HG02798 (cell line): ENCODE data around the gene KIF6.

Source experiments
- ATAC-seq: cut with Tn5 transposase; IDR thresholded peaks from one replicate; pipeline ENCODE4 v1.9.1; 2021; ENCODE audit warnings: mild to moderate bottlenecking; ENCODE audit not compliant: unreplicated experiment, poor library complexity

KIF6 gene

DNA sequence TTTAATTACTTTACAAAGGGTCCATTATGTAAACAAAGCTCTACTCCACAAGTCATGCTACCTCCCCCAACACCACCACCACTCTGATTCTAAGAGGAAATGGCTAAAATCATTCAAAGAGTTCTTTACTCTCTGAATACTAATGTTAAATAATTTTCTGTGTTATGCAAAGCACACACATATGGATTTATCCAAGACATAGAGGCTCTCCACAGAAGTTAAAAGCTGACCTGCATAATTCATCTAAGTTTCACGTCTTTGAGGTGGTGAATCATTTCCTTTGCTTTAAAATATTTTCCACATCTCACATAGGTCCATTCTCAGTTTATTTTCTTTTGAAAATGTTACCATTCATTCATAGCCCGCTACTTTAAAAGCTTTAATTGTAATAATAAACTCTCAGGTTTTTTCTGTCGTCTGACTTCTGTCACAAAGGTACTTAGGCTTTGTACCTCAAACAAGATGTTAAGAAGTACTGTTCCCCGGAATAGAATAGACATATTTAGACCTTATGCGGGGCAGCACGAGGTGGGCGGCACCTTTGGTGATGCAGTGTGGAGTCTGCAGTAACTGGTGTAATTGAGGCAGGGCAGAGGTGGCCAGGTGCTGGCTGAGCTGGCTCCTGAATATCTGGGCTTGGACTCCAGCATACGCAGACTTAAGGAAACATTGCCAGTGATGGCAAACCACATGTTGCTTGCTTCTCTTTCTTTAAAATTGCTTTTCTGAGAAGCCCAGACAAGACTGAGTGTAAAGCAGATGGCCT is 55.8 kb downstream of the KIF6 start:
- ATAC-seq, result no peak

DNA sequence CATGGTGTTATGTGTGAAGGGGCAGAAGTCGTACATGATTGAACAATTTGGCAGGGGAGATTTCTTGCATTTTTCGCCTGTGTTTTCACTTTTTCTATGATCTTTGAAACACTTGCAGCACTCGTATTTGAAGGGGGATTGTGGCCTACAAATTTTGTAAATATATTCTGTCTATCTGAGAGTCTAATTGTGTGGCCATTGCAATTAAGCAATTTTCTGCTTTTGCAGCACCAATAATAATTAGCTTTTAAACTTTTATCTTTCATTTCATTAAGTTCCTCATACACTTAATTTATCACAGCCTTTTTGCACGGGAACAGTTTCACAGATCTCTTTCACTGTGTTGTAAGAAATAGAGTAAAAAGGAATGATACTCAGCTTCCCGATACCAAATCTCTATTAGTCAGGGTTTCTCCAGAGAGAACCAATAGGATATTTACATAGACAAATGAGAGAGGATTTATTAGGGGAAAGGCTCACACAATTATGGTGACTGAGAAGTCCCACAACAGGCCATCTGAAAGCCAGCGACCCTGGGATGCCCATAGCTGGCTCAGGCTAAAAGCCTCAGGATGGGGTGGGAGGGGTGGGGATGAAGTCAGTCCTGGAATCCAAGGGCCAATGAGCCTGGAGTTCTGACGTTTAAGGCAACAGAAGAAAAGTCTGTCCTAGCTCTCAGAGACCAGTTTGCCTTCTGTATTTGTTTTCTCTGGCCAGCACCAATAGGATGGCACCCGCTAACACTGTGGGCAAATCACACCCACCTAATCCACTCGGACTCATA is 58.3 kb downstream of the KIF6 start:
- ATAC-seq, result no peak

DNA sequence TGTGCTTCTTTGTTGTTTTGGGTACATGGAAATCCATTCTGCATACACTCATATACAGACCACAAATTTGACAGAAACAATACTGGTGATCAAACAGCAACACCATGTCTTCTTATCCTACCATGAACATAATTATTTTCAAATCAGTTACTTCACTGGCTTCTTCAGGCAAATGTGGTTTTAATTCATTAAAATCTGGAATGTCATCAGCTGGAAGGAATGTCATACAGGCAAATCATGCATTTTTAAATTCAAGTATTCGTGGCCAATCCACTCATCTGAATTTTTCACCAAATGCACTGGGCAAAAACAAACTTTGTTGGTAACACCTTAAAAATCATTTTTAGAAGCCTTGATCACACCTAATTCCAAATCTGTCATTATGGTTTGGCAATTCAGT is 59.3 kb downstream of the KIF6 start:
- ATAC-seq, result no peak

DNA sequence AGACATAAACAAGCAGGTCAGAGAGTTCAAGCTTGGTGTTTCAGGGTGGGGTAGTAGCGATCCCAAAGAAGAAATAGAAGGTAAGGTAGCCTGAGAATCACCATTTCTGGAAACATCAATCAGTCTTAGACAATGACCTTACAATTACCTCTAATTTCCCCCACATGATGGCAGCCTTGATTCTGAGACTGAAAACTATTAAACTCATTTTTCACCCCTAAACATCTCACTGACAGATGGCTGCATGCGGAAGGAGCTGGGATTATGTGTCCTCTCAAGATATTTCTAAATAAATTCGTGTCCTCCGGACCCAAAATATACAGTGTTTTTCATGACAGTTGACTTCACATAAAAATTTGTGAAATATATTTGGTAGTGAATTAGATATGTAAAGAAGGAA is 61.0 kb downstream of the KIF6 start:
- no peak for ATAC-seq

DNA sequence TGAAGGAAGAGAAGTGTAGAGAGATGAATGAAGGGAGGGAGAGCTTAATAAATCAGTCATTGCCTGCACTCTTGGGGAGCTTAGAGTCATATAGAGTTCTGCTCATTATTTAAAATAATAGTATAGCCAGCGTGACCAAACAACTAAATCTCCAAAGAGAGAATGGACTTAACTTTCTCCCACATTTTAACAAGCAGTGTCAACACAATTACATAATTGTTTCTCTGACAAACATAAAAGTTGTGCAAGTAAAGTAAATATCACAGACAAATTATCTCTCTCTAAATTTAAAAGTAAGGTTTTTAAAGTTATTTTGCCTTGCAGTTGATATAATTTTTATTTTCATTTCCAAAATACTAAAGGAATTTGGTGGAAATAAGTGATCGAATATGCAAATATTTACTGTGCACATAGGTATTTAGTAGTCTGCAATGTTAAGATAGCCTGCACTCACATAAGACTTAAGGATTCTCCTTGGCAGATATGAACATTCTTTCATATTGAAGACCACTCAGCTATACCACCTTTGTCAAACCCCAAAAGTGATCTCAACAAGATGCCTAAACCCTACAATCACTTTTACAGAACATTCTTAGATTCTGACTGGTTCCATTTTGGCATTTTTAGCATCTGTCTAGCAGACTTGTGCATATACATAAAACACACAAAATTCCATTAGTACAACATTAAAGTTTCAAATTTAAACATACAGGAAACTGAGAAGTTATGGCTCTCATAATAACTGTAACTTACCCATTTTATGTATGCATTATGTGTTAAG is 67.7 kb downstream of the KIF6 start:
- ATAC-seq, result no peak

DNA sequence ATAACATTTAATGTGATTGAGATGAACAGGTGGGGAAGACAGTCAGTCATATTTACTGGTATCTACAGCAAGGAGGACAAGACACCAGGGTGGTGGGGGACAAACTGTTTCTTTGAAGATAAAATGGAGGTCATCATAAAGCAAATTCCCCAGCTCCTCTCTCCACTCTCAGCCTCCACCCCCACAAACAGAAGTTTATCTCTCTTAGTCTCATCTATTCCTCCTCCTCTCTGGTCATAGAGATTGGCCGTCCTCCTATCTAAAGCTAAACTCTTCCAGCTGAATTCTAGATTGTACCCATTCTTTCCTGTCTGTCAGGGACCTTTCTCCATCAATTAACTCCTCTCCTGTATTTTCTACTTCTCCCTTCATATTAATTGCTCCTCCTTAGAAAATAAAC is 71.1 kb downstream of the KIF6 start:
- ATAC-seq, result no peak

DNA sequence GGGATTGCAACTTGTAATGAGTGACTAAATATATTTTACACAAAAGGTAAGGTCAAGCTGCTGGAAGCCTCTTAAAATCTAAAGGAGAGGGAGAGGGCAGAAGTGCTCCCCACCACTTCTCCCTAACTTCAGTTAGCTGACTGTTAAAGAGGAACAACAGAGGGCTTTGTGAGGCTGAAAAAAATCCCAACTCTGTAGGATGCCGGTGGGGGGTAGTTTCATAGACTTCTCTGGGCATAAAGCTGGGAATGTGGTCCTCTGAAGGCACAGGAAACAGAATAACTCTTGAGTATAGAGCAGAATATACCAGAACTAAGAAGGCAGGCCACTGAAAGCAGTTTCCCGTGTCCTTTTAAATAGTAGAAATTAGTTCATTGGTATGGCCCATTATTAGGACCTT is 71.6 kb downstream of the KIF6 start:
- no peak for ATAC-seq

DNA sequence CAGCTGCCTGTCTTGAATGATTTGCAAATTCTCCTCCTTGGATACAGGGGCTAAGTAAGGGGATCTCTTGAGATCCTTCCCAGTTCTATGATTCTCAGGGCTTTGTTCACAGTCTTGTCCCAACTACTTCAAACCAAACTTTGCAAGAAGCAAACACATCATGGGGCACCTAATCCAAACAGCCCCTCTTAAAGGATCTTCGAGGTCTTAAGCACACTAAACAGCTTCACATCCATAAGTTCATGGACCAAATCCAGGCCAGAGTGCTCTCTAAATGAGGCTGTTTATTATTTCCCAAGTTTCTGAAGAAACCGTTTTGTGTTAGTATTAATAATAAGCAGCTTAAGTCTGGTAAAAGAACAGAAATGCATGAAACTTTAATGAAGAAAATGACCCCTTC is 75.2 kb downstream of the KIF6 start:
- ATAC-seq, result no peak

DNA sequence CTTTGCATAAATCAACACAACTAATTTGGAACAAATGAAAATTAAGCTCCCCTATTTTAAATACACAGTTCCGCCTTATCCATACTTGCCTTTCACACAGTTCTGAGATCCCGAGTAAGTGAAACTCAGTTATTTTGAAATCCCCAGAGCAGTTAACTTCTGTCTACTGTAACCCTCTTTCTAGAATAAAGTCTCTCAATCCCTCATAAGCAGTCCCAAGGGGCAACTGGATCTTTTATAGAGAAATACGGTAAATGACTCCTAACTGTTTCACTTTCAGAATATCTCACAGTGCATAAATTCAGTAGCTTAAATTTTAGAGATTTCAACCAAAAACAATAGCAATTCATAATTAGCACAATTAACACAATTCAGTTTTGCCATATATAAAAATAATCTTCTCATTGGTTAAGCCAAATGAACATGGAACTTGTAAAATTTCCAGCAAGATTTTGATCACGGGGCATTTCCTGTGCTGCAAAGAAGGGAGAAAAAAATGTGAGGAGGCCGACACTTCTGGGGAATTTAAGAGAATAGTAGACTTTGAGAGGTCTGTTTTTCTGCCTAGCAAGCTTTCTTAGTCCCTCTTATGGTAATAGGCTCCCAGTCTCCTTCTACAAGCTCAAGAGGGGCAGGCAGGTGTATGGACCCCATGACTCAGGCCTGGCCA is 78.3 kb downstream of the KIF6 start:
- ATAC-seq, result no peak

DNA sequence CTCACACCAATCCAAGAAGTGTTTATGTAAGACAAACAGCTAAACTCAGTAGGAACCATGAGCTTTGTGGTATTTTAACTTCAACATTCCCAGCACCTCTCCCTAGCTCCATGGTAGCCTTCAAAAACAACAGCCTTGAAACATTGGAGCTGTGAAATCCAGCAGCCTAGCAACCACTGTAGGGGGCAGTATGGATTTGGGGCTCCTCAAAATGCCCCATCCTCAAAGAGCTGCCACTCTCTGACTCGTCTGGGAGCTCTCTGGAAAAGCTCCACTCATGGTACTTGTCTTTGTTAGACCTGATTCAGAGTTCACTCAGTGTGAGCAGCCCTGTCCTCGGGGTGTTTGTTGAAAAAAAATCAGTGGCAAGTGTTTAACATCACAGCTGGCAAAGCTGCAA is 82.9 kb downstream of the KIF6 start:
- no peak for ATAC-seq

DNA sequence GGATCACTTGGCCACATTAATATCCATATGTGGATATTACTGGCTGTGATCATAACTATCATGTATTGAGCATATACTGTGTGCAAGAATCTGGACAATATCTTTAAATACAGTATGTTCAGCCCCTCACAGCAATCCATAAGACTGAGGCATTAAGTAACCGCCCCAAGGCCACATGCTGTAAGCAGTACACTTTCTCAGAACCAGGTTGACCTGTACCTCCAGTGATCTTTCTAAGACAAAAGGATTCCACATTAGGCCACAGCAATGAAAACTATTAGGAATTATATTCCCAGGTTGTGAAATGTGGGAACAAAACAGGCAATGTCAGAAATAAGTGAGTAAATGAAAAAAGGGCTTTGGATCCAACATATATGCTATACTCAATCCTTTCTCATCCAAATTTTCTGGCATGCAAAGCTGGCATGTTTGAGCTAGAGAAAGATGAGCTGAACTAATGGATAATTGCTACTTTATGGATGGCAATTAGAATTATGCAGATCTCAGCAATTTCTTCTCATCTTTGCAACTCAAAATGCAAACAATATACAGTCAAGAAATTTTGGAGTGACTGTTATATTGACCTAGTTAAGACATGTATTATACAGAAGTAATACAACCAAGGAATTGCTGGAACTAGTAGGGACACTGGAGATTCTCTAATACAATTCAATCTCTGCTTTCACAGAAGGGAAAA is 86.9 kb downstream of the KIF6 start:
- no peak for ATAC-seq

DNA sequence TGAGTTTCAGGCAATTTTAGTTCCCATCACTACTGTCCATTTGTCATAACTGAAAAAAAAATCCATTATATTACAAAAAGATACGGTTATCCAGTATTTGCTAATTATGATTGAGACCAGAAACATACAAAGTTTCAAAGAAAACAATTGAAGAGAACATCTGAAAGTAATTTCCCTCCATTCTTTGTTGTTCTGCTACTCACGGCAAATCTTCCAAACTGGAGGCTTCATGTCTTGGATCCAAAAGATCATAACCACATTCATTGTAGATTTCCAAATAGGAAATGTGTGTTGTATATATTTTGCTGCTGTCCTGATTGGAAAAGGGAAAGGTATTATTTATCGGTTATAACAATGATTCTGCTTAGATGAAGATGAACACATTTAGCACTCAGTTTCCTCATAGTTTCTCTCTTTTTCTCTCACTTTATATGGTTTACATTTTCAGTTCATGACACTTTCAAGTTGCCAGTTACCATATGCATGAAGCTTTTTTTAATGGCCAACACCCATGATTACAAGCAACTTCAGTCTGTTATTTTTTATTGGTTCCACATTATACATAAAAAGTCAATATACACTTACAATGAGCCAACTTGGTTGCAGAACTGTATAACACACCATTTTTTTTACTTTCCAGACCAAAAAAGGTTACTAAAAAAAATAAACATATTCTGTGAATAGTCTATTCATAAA is 90.4 kb downstream of the KIF6 start:
- no peak for ATAC-seq

DNA sequence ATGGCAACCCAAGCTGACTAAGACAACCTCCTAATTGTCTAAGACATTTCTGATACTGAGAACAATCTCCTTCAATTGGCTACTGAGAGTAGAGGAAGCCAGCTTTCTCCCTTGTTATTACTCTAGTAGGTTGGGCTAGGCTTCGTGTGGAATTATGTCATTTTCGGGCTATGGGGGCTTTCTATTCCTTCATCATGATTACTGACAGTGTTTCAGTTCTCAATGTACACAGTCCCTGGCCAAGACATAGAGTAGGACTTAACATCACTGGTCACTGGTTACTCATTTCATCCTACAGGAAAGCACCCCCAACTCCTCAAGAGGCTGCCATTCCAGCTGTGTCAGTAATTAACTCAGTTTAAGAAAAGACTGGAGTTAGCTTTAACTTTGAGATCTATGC is 100.0 kb downstream of the KIF6 start:
- no peak for ATAC-seq

DNA sequence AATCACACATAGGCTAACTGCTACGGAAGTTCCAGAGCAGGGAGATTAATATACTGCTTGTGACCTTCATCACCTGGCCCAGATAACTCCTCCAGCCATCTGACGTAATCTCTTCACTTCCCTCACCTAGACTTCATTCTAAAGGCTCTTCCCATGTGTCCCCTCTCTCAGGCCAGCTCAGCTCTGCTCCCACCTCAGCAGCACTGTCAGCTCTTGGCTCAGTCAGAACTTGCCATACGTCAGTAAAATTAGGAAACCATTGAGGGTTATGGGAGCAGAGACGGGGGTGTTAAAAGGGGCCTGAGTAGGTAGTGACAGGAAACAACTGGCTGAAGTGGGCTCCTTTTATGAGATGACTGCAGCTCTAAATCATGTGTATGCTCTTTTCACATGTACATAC is 101.5 kb downstream of the KIF6 start:
- ATAC-seq, result no peak

DNA sequence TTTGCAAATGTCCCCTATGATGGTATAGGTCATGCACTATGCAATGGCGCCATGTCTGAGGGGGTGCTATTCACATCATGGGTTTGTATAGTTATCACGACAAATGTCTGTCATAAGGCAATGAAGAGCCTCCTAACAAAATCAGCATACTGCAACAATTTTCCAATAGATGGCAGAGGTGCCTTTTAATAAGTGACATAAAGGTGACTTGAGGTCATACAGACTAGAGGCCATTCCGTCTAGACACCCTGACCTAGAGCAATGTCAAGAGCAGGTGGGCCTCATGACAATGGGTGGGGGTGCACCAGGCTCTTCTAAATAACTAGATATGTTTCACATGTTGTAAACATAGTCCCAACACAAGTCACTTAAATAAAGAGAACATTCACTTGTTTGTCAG is 107.7 kb downstream of the KIF6 start:
- ATAC-seq, result no peak

DNA sequence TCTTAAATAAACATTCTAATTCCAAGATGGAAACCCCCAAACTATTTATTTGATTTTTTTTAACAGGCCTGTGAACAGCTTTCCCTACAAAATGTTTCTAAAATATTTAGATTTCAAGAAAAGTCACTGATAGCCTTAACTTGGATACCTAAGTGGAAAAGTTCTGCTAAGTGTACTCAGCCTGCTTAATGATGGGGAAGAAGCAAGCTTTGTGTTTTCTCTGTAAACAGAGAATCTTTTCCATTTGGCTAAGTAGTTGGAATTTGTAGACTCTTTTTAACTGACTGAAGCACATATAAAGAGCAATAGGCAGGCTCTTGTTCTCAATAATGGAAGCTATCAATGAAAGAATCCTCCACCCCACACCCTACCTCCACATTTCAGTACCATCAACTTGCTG is 108.2 kb downstream of the KIF6 start:
- ATAC-seq, result no peak

DNA sequence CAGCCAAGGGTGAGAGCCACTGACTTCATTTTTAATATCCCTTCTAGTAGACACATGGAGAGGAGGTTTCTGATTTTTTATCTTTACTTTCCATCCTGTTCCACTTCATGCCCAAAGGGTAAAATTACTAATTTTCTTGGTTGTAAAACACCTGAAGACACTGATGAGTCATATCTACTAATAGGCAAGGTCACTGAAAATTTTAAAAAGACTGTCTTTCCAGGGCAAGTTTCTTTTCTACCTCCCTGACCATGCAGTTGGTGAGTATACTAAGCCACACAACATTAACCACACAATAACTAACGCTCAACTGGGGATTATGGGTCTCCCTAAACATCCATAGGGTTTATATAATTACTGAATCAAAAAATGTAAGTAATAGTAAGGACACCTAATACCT is 109.6 kb downstream of the KIF6 start:
- no peak for ATAC-seq

DNA sequence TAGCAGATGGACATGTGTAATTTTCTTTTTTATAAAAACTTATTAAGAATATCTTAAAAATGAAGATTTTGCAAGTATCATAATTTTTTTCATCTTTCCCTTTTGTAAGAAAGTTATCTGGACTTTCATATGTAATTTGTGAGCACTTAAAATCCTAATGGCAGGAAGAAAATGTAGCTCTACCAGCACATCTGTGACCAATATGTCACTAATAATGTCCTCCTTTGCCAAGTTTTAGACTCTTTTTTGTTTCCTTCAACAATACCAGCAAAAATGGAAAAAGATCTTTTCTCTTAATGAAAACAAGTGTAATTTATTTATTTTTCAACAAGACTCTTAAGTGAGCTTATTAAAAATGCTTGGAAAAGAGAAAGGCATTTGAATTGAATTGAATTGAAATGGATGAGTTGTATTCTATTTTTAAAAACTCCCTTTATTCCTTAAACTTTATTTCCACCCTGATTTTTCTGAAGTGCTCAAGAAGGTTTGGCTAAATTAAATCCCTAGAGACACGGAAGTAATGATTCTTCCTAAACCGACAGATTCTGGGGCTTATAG is 110.7 kb downstream of the KIF6 start:
- ATAC-seq, result no peak

DNA sequence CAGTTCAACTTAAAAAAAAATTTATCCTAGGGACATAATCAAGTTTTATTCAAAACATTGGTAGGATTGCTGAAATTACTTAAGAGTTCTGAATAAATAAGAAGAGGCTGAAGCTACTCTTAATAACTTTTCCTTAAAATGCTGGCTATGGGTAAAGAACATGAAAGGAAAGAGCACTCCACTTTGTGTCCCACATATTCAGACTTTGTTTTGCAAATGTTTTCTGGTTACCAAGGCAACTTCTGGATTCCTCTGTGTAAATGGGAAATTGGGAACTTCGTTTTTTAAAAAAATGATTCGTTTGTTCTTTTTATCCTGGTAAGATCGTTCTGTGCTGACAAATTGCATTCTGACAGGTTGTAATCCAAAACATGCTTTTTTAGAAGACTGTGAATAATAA is 115.0 kb downstream of the KIF6 start:
- no peak for ATAC-seq
